ENCODE data around the gene CA10. TPM values are rescaled to one million over a fixed set of nuclear protein-coding genes. Genes with fewer than 3 reads are reported as not detected.

CA10 gene
- polyA plus RNA-seq, 1 donor from 2014 or later, result 6.2 TPM

DNA sequence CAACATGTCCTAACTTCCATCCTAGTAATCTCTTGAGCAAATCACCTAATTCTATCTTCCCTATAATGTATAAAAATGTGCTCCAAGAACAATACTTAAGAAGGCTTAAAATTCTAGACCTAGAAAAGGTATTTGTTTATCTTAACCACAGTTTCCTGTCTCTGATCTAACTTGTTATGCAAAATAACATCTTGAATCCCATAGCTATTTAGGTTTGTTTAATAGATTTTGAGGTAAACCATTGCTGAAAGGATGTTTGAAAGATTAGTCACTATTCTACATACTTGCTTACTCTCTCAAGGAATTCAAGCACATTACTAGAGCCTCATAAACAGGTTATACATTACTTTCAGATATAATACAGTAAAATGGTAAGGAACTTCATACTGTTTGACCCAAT, 13.0 kb downstream of the CA10 start:
- H2AFZ ChIP-seq (ENCODE audit: low read depth, low read length), result no peak overlapping the region
- no peaks in the 10 kb centered on the region for H3K9me3 ChIP-seq (ENCODE audit: low read length)
- H4K20me1 ChIP-seq (ENCODE audit: insufficient read depth), result no peaks in the 10 kb centered on the region
- H3K79me2 ChIP-seq (replicated peaks; ENCODE audit: insufficient read depth, low read length), result no peaks in the 10 kb centered on the region
- no peak overlapping the region for H3K27ac ChIP-seq (ENCODE audit: low read length)
- H3F3A ChIP-seq (ENCODE audit: insufficient read depth, low read length, poor library complexity, severe bottlenecking), result no peaks in the 10 kb centered on the region
- H3K9ac ChIP-seq (ENCODE audit: low read length), result no peak overlapping the region
- no peaks in the 10 kb centered on the region for H3K36me3 ChIP-seq (ENCODE audit: insufficient read depth, low read length)
- H3K27me3 ChIP-seq (ENCODE audit: insufficient read depth, low read depth, low read length), result no peaks in the 10 kb centered on the region
- no peak overlapping the region for H3K4me2 ChIP-seq (ENCODE audit: low read length)
- no peak for TF ChIP-seq RAD21 (conservative IDR thresholded peaks at IDR 0.05)
- no peak for TF ChIP-seq SMC3 (conservative IDR thresholded peaks at IDR 0.05; ENCODE audit: poor library complexity)
- TF ChIP-seq, protein P1, sequence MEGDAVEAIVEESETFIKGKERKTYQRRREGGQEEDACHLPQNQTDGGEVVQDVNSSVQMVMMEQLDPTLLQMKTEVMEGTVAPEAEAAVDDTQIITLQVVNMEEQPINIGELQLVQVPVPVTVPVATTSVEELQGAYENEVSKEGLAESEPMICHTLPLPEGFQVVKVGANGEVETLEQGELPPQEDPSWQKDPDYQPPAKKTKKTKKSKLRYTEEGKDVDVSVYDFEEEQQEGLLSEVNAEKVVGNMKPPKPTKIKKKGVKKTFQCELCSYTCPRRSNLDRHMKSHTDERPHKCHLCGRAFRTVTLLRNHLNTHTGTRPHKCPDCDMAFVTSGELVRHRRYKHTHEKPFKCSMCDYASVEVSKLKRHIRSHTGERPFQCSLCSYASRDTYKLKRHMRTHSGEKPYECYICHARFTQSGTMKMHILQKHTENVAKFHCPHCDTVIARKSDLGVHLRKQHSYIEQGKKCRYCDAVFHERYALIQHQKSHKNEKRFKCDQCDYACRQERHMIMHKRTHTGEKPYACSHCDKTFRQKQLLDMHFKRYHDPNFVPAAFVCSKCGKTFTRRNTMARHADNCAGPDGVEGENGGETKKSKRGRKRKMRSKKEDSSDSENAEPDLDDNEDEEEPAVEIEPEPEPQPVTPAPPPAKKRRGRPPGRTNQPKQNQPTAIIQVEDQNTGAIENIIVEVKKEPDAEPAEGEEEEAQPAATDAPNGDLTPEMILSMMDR (IDR thresholded peaks at IDR 0.05; ENCODE audit: poor library complexity, severe bottlenecking), result no peak
- no peak for TF ChIP-seq TAF1 (IDR thresholded peaks at IDR 0.05; ENCODE audit: low read depth)
- TF ChIP-seq EZH2 (IDR thresholded peaks at IDR 0.05; ENCODE audit: borderline replicate concordance, insufficient read depth, low read length, poor library complexity, severe bottlenecking), result no peak
- TF ChIP-seq POLR2AphosphoS5 (IDR thresholded peaks at IDR 0.05), result no peak
- TF ChIP-seq, protein P2, sequence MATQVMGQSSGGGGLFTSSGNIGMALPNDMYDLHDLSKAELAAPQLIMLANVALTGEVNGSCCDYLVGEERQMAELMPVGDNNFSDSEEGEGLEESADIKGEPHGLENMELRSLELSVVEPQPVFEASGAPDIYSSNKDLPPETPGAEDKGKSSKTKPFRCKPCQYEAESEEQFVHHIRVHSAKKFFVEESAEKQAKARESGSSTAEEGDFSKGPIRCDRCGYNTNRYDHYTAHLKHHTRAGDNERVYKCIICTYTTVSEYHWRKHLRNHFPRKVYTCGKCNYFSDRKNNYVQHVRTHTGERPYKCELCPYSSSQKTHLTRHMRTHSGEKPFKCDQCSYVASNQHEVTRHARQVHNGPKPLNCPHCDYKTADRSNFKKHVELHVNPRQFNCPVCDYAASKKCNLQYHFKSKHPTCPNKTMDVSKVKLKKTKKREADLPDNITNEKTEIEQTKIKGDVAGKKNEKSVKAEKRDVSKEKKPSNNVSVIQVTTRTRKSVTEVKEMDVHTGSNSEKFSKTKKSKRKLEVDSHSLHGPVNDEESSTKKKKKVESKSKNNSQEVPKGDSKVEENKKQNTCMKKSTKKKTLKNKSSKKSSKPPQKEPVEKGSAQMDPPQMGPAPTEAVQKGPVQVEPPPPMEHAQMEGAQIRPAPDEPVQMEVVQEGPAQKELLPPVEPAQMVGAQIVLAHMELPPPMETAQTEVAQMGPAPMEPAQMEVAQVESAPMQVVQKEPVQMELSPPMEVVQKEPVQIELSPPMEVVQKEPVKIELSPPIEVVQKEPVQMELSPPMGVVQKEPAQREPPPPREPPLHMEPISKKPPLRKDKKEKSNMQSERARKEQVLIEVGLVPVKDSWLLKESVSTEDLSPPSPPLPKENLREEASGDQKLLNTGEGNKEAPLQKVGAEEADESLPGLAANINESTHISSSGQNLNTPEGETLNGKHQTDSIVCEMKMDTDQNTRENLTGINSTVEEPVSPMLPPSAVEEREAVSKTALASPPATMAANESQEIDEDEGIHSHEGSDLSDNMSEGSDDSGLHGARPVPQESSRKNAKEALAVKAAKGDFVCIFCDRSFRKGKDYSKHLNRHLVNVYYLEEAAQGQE (IDR thresholded peaks at IDR 0.05; ENCODE audit: borderline replicate concordance), result no peak
- no peak for TF ChIP-seq EP300 (conservative IDR thresholded peaks at IDR 0.05; ENCODE audit: poor library complexity, severe bottlenecking)
- no peak for TF ChIP-seq MXI1 (conservative IDR thresholded peaks at IDR 0.05; ENCODE audit: poor library complexity, severe bottlenecking)
- H3K4me3 ChIP-seq (ENCODE audit: low read length), result no peak overlapping the region
- H3K9me2 ChIP-seq (ENCODE audit: insufficient read depth, low read length), result no peaks in the 10 kb centered on the region

DNA sequence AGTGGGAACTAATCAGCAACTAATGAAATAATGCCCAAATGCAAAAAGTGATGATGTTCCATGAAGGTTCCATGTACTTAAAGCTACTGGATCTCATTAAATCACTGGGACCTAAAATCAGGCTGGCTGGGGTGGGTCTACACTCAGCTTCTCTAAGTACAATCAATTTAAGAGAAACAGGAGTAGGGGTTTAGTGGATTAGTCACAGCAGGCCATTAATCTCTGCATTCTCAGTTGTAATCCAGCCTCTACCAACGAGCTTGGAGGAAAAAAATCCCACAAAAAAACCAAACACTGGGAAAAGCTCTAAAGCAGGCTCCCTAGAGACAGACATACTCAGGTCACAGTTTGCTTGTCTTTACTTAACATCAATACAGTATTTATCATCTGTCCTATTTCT, 15.0 kb downstream of the CA10 start:
- no peak overlapping the region for H3K27ac ChIP-seq (ENCODE audit: low read length)

More for the DNA sequence above, 15.0 kb downstream of the CA10 start:
- no peak overlapping the region for H2AFZ ChIP-seq (ENCODE audit: low read depth, low read length)
- TF ChIP-seq EZH2 (IDR thresholded peaks at IDR 0.05; ENCODE audit: borderline replicate concordance, insufficient read depth, low read length, poor library complexity, severe bottlenecking) (no peak), TAF1 (IDR thresholded peaks at IDR 0.05; ENCODE audit: low read depth) (no peak), RAD21 (conservative IDR thresholded peaks at IDR 0.05) (no peak), EP300 (conservative IDR thresholded peaks at IDR 0.05; ENCODE audit: poor library complexity, severe bottlenecking) (no peak), SMC3 (conservative IDR thresholded peaks at IDR 0.05; ENCODE audit: poor library complexity) (no peak), MXI1 (conservative IDR thresholded peaks at IDR 0.05; ENCODE audit: poor library complexity, severe bottlenecking) (no peak)
- TF ChIP-seq, protein P1 (IDR thresholded peaks at IDR 0.05; ENCODE audit: poor library complexity, severe bottlenecking), result no peak
- TF ChIP-seq, protein P2 (IDR thresholded peaks at IDR 0.05; ENCODE audit: borderline replicate concordance), result no peak
- H3F3A ChIP-seq (ENCODE audit: insufficient read depth, low read length, poor library complexity, severe bottlenecking), result no peaks in the 10 kb centered on the region
- no peaks in the 10 kb centered on the region for H4K20me1 ChIP-seq (ENCODE audit: insufficient read depth)
- no peak overlapping the region for H3K4me2 ChIP-seq (ENCODE audit: low read length)
- H3K4me3 ChIP-seq (ENCODE audit: low read length), result no peak overlapping the region
- H3K9me2 ChIP-seq (ENCODE audit: insufficient read depth, low read length), result no peaks in the 10 kb centered on the region
- no peaks in the 10 kb centered on the region for H3K36me3 ChIP-seq (ENCODE audit: insufficient read depth, low read length)
- no peaks in the 10 kb centered on the region for H3K79me2 ChIP-seq (replicated peaks; ENCODE audit: insufficient read depth, low read length)
- H3K27me3 ChIP-seq (ENCODE audit: insufficient read depth, low read depth, low read length), result no peaks in the 10 kb centered on the region
- H3K9me3 ChIP-seq (ENCODE audit: low read length), result no peaks in the 10 kb centered on the region
- H3K9ac ChIP-seq (ENCODE audit: low read length), result no peak overlapping the region
